H1 (cell line): ENCODE measurements around the gene COMMD1. TPM values are rescaled to one million over a fixed set of nuclear protein-coding genes. Genes with fewer than 3 reads are reported as not detected.

Experiments used
- CTCF ChIA-PET: fragments of 300-600 bp; sonication (Branson Sonifier 250); formaldehyde crosslinking; loops from one replicate; lab custom pipeline; 2021; ENCODE audit not compliant: partially characterized antibody; lab: Charles Lee
- POLR2A ChIA-PET: fragments of 300-600 bp; sonication (Branson Sonifier 250); formaldehyde crosslinking; loops from one replicate; lab custom pipeline; 2021; ENCODE audit warnings: inconsistent platforms; ENCODE audit not compliant: partially characterized antibody; lab: Charles Lee
- DNase-seq, 2 experiments: peaks; one replicate each; pipeline versions ENCODE4 v3.0.0 to v3.0.0-alpha.2; 2010 to 2022; ENCODE audit warnings: low spot score in 2 of 2, low read depth in 1 of 2, mixed read lengths in 1 of 2
- FAIRE-seq: peaks from 2 replicates; lab custom pipeline; 2011; peaks lifted over from hg19 to GRCh38; lab: Jason Lieb, UNC
- H2AFZ ChIP-seq: 2 replicates; pipeline ENCODE4 v1.8.1; 2012; ENCODE audit warnings: low read length, inconsistent platforms
- H2AK5ac ChIP-seq: 2 replicates; pipeline ENCODE4 v1.6.1; 2013; ENCODE audit warnings: low read depth, low read length
- H2BK120ac ChIP-seq: replicated peaks from 2 replicates; pipeline ENCODE3; 2013; ENCODE audit warnings: low read depth, low read length, inconsistent platforms
- H2BK12ac ChIP-seq: 2 replicates; pipeline ENCODE4 v1.6.1; 2013; ENCODE audit warnings: low read depth, low read length
- H2BK15ac ChIP-seq: 2 replicates; pipeline ENCODE4 v1.6.1; 2013; ENCODE audit warnings: low read length
- H2BK20ac ChIP-seq: 2 replicates; pipeline ENCODE4 v1.6.1; 2013; ENCODE audit warnings: low read length
- H2BK5ac ChIP-seq: 2 replicates; pipeline ENCODE4 v1.6.1; 2013; ENCODE audit warnings: low read depth, low read length
- H3K14ac ChIP-seq: 2 replicates; pipeline ENCODE4 v1.6.1; 2013; ENCODE audit warnings: inconsistent platforms; ENCODE audit not compliant: insufficient read length
- H3K18ac ChIP-seq: 2 replicates; pipeline ENCODE4 v1.6.1; 2013; ENCODE audit warnings: low read length; ENCODE audit errors: extremely low read depth
- H3K23ac ChIP-seq: 2 replicates; pipeline ENCODE4 v1.6.1; 2013; ENCODE audit warnings: inconsistent platforms; ENCODE audit not compliant: insufficient read length
- H3K23me2 ChIP-seq: 2 replicates; pipeline ENCODE4 v1.6.1; 2013; ENCODE audit warnings: low read depth, low read length
- H3K27ac ChIP-seq: 2 replicates; pipeline ENCODE4 v1.6.1; 2011; ENCODE audit warnings: low read depth, low read length, inconsistent platforms
- H3K27me3 ChIP-seq, 4 experiments: replicated peaks in 1 of 4; 1 replicate in 1 of 4; 2 replicates in 3 of 4; pipeline versions ENCODE4 v1.6.1 to v1.8.1; 2011 to 2013; ENCODE audit warnings: low read length in 3 of 4, mild to moderate bottlenecking in 3 of 4, inconsistent platforms in 2 of 4, mixed read lengths in 2 of 4, moderate library complexity in 1 of 4; ENCODE audit not compliant: control insufficient read depth in 3 of 4, insufficient read depth in 3 of 4; ENCODE audit errors: extremely low read depth in 1 of 4
- H3K36me3 ChIP-seq, 4 experiments: 2 replicates each; pipeline versions ENCODE4 v1.6.1 to v1.8.1; 2011 to 2013; ENCODE audit warnings: mild to moderate bottlenecking in 4 of 4, low read length in 3 of 4, moderate library complexity in 2 of 4, control low read depth in 1 of 4, inconsistent platforms in 1 of 4; ENCODE audit not compliant: insufficient read depth in 4 of 4, control insufficient read depth in 2 of 4
- H3K4ac ChIP-seq: replicated peaks from 2 replicates; pipeline ENCODE3; 2013; ENCODE audit warnings: low read length, low read depth, mixed read lengths, inconsistent platforms; ENCODE audit not compliant: insufficient read length
- H3K4me1 ChIP-seq, 4 experiments: replicated peaks in 1 of 4; 1 replicate in 1 of 4; 2 replicates in 3 of 4; pipeline versions ENCODE4 v1.6.1 to v1.8.1; 2011 to 2013; ENCODE audit warnings: low read length in 3 of 4, inconsistent platforms in 2 of 4, mixed read lengths in 1 of 4; ENCODE audit not compliant: insufficient read depth in 4 of 4, control insufficient read depth in 3 of 4
- H3K4me2 ChIP-seq, 2 experiments: 2 replicates each; pipeline versions ENCODE4 v1.6.1 to v1.8.1; 2011 to 2013; ENCODE audit warnings: low read depth in 2 of 2, low read length in 2 of 2, control low read depth in 1 of 2, inconsistent platforms in 1 of 2, mild to moderate bottlenecking in 1 of 2; ENCODE audit not compliant: insufficient read depth in 1 of 2
- H3K4me3 ChIP-seq, 4 experiments: fragments of 200-600, 300-600 bp in 1 of 4; sonication (generic), shearing (Covaris generic), sonication (Bioruptor Twin) in 1 of 4; 2 replicates each; pipeline versions ENCODE4 v1.5.1 to v1.8.1; 2011 to 2016; ENCODE audit warnings: low read length in 4 of 4, low read depth in 3 of 4, control low read depth in 2 of 4, inconsistent platforms in 2 of 4, mild to moderate bottlenecking in 2 of 4, mixed read lengths in 1 of 4, moderate library complexity in 1 of 4; ENCODE audit not compliant: insufficient read depth in 2 of 4; ENCODE audit errors: extremely low read depth in 1 of 4
- H3K56ac ChIP-seq: replicated peaks from 2 replicates; pipeline ENCODE3; 2013; ENCODE audit warnings: low read depth, mild to moderate bottlenecking, mixed read lengths, low read length, inconsistent platforms; ENCODE audit not compliant: insufficient read length
- H3K79me1 ChIP-seq: 2 replicates; pipeline ENCODE4 v1.6.1; 2013; ENCODE audit warnings: low read depth, low read length, control low read depth
- H3K79me2 ChIP-seq, 2 experiments: 2 replicates each; pipeline versions ENCODE4 v1.6.1 to v1.8.1; 2012 to 2013; ENCODE audit warnings: low read length in 2 of 2, mild to moderate bottlenecking in 2 of 2, inconsistent platforms in 1 of 2; ENCODE audit not compliant: insufficient read depth in 2 of 2, control insufficient read depth in 1 of 2
- H3K9ac ChIP-seq, 4 experiments: replicated peaks in 1 of 4; 1 replicate in 1 of 4; 2 replicates in 3 of 4; pipeline versions ENCODE4 v1.6.1 to v1.8.1; 2011 to 2013; ENCODE audit warnings: low read depth in 3 of 4, low read length in 3 of 4, control low read depth in 2 of 4, mild to moderate bottlenecking in 2 of 4, moderate library complexity in 2 of 4, inconsistent platforms in 1 of 4; ENCODE audit errors: extremely low read depth in 1 of 4
- H3K9me3 ChIP-seq, 2 experiments: 2 replicates each; pipeline versions ENCODE4 v1.6.1 to v1.8.1; 2012 to 2013; ENCODE audit warnings: mild to moderate bottlenecking in 2 of 2, moderate library complexity in 2 of 2, control low read depth in 1 of 2, inconsistent platforms in 1 of 2, low read depth in 1 of 2, low read length in 1 of 2, mixed read lengths in 1 of 2; ENCODE audit not compliant: insufficient read depth in 2 of 2
- H4K20me1 ChIP-seq, 2 experiments: replicated peaks in 1 of 2; 2 replicates each; pipeline versions ENCODE3 to v1.8.1; 2011 to 2013; ENCODE audit warnings: inconsistent platforms in 2 of 2, low read length in 2 of 2, mild to moderate bottlenecking in 1 of 2; ENCODE audit not compliant: insufficient read depth in 2 of 2, control insufficient read depth in 1 of 2
- H4K5ac ChIP-seq: 2 replicates; pipeline ENCODE4 v1.6.1; 2013; ENCODE audit warnings: low read length, low read depth, mixed read lengths, inconsistent platforms; ENCODE audit not compliant: insufficient read length
- H4K8ac ChIP-seq: 2 replicates; pipeline ENCODE4 v1.8.0; 2013; ENCODE audit warnings: mild to moderate bottlenecking, moderate library complexity, low read length, inconsistent platforms; ENCODE audit not compliant: insufficient read depth; ENCODE audit errors: extremely low read depth
- H4K91ac ChIP-seq: replicated peaks from 2 replicates; pipeline ENCODE3; 2013; ENCODE audit warnings: low read length, mixed read lengths, inconsistent platforms; ENCODE audit not compliant: insufficient read length
- CEBPB ChIP-seq: IDR thresholded peaks from 2 replicates; pipeline ENCODE4 v1.6.1; 2012; ENCODE audit warnings: low read depth, low read length
- SP4 ChIP-seq: IDR thresholded peaks from 2 replicates; pipeline ENCODE4 v1.6.1; 2012; ENCODE audit warnings: low read length, inconsistent platforms
- WGBS, 2 experiments: shearing (Covaris generic) in 1 of 2; methylation state at CpG; one replicate each; pipeline versions ENCODE4 v1.1.6 to v1.1.7; 2013 to 2015; ENCODE audit warnings: low lambda C conversion rate in 2 of 2, mixed read lengths in 2 of 2, inconsistent platforms in 1 of 2, low coverage in 1 of 2, missing lambda C conversion rate in 1 of 2; ENCODE audit not compliant: insufficient replicate concordance in 2 of 2, insufficient coverage in 1 of 2, insufficient read length in 1 of 2; ENCODE audit errors: extremely low coverage in 1 of 2, missing lambda C conversion rate in 1 of 2; 5-methylcytosine and 5-hydroxymethylcytosine counted together
- polyA plus RNA-seq, 7 experiments: library from polyadenylated mRNA; depleted of rRNA in 3 of 7; stranded (reverse) in 5 of 7; unstranded in 2 of 7; fragments of >200 nt in 5 of 7; fragments of 200-250 nt in 2 of 7; gene quantifications; 1 replicate in 5 of 7; 2 replicates in 1 of 7; 4 replicates in 1 of 7; pipeline versions ENCODE4 v1.2.1 to v1.2.3, GENCODE V29; 2011 to 2013; ENCODE audit warnings: missing spikeins in 2 of 7, mixed read lengths in 2 of 7
- total RNA-seq: library from RNA; stranded (reverse); fragmentation: NEBNext Ultra II Directional; extraction: Animal tissue kit (Norgen Biotek cat#: 25700); gene quantifications from 2 replicates; pipeline ENCODE4 v1.2.1, GENCODE V29; 2021

The COMMD1 gene
- total and polyA plus RNA-seq, 2 of the 8 experiments (the other 6 are each of a cell fraction or from before 2014, with no cell fraction given): 23.5 to 28.3 TPM

GRCh38 chr2:62140426-62141141 lies 235.1 kb downstream of the COMMD1 start:
- Histone ChIP-seq H3K9ac (peak overlapping the region in 1 of 4 experiments; percentile 8; a peak in 1 of 7 replicates), H3K4me3 (no peak overlapping the region), H3K79me1 (no peaks in the 10 kb centered on the region), H4K91ac (no peak overlapping the region), H4K8ac (no peak overlapping the region), H2BK120ac (no peak overlapping the region), H2AFZ (no peak overlapping the region), H3K18ac (no peak overlapping the region), H2BK15ac (no peak overlapping the region), H3K56ac (no peak overlapping the region), H3K23ac (no peak overlapping the region), H2BK20ac (no peak overlapping the region), H3K4me2 (no peak overlapping the region), H3K9me3 (no peaks in the 10 kb centered on the region), H4K20me1 (no peaks in the 10 kb centered on the region), H3K23me2 (no peaks in the 10 kb centered on the region), H3K27me3 (no peaks in the 10 kb centered on the region), H2BK12ac (no peak overlapping the region), H3K4me1 (peaks cover 0 to 1% (median 0%) of the 10 kb centered on the region in 4 experiments; a peak in 2 of 7 replicates), H2AK5ac (no peak overlapping the region), H3K27ac (no peak overlapping the region), H2BK5ac (no peak overlapping the region), H3K14ac (no peak overlapping the region), H4K5ac (no peak overlapping the region), H3K4ac (no peak overlapping the region), H3K36me3 (no peaks in the 10 kb centered on the region), H3K79me2 (no peaks in the 10 kb centered on the region)
- no peak for FAIRE-seq
- no peak for DNase-seq
- ChIA-PET CTCF (interaction anchor here (0.6 to 1.2 kb wide), 2 partner anchors 16 to 241 kb away, joined by 3 read pairs; no protein-coding TSS in a partner anchor), POLR2A (no interaction called here)
- WGBS, 2 experiments: 92% methylated on average over 5 of the region's 5 CpGs; no CpG with 5 or more reads in 1 of the 2 experiments
- TF ChIP-seq SP4 (no peak), CEBPB (no peak)
